Iris pigment epithelial cell (primary cell): Measurements from ENCODE around the gene BCL2L13.
"Not testable (repeated sequence)": the region's sequence is repeated elsewhere in the genome, so short reads cannot be mapped to it uniquely, and the experiment has no call there.

Experiments used
- DNase-seq: peaks from one replicate; pipeline ENCODE4 v3.0.0-alpha.2; 2011; ENCODE audit warnings: low read depth

The BCL2L13 gene

GRCh38 chr22:17761138-17761488, 122.6 kb downstream of the BCL2L13 start:
- no peak for DNase-seq

GRCh38 chr22:17763442-17763841, 124.9 kb downstream of the BCL2L13 start:
- DNase-seq = not testable (repeated sequence)

GRCh38 chr22:17764036-17764435, 125.5 kb downstream of the BCL2L13 start:
- no peak for DNase-seq

- not testable (repeated sequence) for DNase-seq
These were observed 126.3 kb downstream of the BCL2L13 start for GRCh38 chr22:17764852-17765251.

- DNase-seq = no peak
These were observed 128.9 kb downstream of the BCL2L13 start for GRCh38 chr22:17767233-17768065.

GRCh38 chr22:17769013-17769715, 130.6 kb downstream of the BCL2L13 start:
- no peak for DNase-seq

GRCh38 chr22:17769716-17770082, 131.1 kb downstream of the BCL2L13 start:
- no peak for DNase-seq

GRCh38 chr22:17770180-17771077, 131.9 kb downstream of the BCL2L13 start:
- no peak for DNase-seq

GRCh38 chr22:17772249-17772957, 133.8 kb downstream of the BCL2L13 start:
- DNase-seq = peak; percentile 58

- DNase-seq = peak; percentile 80
These were observed 134.5 kb downstream of the BCL2L13 start for GRCh38 chr22:17772958-17773605.

- DNase-seq = peak; percentile 62
These were observed 135.1 kb downstream of the BCL2L13 start for GRCh38 chr22:17773606-17774205.

- peak; percentile 32 for DNase-seq
These were observed 135.8 kb downstream of the BCL2L13 start, which contains the start of gene BID for GRCh38 chr22:17774206-17774925. Gene BID (minus strand): TSS chr22:17774469. CDS start chr22:17750116, 24,353 bp downstream.

GRCh38 chr22:17774926-17775685, 136.5 kb downstream of the BCL2L13 start:
- no peak for DNase-seq

GRCh38 chr22:17775781-17776465, 137.4 kb downstream of the BCL2L13 start:
- DNase-seq = no peak

GRCh38 chr22:17777005-17777716, 138.6 kb downstream of the BCL2L13 start:
- no peak for DNase-seq

- no peak for DNase-seq
These were observed 139.1 kb downstream of the BCL2L13 start for GRCh38 chr22:17777717-17778044.

- DNase-seq = no peak
These were observed 139.9 kb downstream of the BCL2L13 start for GRCh38 chr22:17778412-17778976.
